ENCODE data around the gene WWOX.

DNA sequence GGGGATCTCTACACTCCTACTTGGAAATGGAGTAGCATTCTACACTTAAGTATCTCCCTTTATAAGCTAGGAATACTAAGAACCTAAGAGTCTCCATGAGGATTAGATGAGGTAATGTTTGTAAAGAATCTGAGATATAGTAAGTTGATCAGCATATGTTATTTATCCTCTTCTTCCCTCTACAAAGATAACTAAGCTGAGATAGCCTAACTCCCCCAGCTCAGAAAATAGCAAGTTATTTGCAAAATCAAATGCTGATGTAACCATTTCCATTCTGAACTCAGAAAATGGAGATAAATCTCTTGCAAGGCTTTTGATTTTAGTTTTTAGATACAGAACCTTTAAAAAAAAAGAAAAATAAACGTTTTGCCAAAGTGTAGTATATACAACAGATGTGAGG lies 975.1 kb downstream of the WWOX start:
- TF ChIP-seq, protein P1, sequence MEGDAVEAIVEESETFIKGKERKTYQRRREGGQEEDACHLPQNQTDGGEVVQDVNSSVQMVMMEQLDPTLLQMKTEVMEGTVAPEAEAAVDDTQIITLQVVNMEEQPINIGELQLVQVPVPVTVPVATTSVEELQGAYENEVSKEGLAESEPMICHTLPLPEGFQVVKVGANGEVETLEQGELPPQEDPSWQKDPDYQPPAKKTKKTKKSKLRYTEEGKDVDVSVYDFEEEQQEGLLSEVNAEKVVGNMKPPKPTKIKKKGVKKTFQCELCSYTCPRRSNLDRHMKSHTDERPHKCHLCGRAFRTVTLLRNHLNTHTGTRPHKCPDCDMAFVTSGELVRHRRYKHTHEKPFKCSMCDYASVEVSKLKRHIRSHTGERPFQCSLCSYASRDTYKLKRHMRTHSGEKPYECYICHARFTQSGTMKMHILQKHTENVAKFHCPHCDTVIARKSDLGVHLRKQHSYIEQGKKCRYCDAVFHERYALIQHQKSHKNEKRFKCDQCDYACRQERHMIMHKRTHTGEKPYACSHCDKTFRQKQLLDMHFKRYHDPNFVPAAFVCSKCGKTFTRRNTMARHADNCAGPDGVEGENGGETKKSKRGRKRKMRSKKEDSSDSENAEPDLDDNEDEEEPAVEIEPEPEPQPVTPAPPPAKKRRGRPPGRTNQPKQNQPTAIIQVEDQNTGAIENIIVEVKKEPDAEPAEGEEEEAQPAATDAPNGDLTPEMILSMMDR (IDR thresholded peaks at IDR 0.05), result no peak
- no peak for TF ChIP-seq POLR2A (IDR thresholded peaks at IDR 0.05)
